A549 (cell line): ENCODE data around the gene KLF3. TPM values are rescaled to one million over a fixed set of nuclear protein-coding genes. Genes with fewer than 3 reads are reported as not detected.
A peak's percentile ranks its signal among the peaks of the same experiment; 100 is the strongest.

Experiments
- ATAC-seq, 2 experiments: fragments of 200-7000 bp in 1 of 2; fragments of >200 bp in 1 of 2; cut with Nextera tagmentation in 1 of 2; cut with Tn5 transposase in 1 of 2; 3 replicates each; pipeline versions ENCODE4 v1.8.0 to v1.9.1; 2018 to 2020; ENCODE audit warnings: mild to moderate bottlenecking in 1 of 2, moderate library complexity in 1 of 2
- CTCF ChIA-PET: fragments of 300-600 bp; sonication (Branson Sonifier 250); formaldehyde crosslinking; extraction: SDS; loops from one replicate; lab custom pipeline; 2021; ENCODE audit warnings: antibody characterized with exemption, inconsistent platforms; lab: Yijun Ruan, JAX
- POLR2A ChIA-PET: fragments of 350-600 bp; formaldehyde crosslinking; extraction: SDS; loops from one replicate; lab custom pipeline; 2021; ENCODE audit warnings: antibody characterized with exemption, inconsistent platforms; lab: Yijun Ruan, JAX
- DNase-seq, 2 experiments: peaks; one replicate each; pipeline versions ENCODE4 v3.0.0 to v3.0.0-alpha.2; 2011 to 2016; ENCODE audit warnings: low read depth in 1 of 2, low spot score in 1 of 2
- FAIRE-seq: peaks from 2 replicates; lab custom pipeline; 2011; peaks lifted over from hg19 to GRCh38; lab: Jason Lieb, UNC
- H3K27ac ChIP-seq, 2 experiments: fragments of >200 bp; sonication (Bioruptor Twin); formaldehyde crosslinking; 3 replicates each; pipeline ENCODE4 v1.5.1; 2016 to 2017
- H3K4me1 ChIP-seq: fragments of >200 bp; sonication (Bioruptor Twin); formaldehyde crosslinking; 3 replicates; pipeline ENCODE4 v1.6.1; 2016
- H3K4me2 ChIP-seq: fragments of >200 bp; sonication (Bioruptor Twin); formaldehyde crosslinking; 3 replicates; pipeline ENCODE4 v1.6.1; 2016
- H3K4me3 ChIP-seq: fragments of >200 bp; sonication (Bioruptor Twin); formaldehyde crosslinking; 3 replicates; pipeline ENCODE4 v1.5.1; 2016
- H3K9me3 ChIP-seq: fragments of >200 bp; sonication (Bioruptor Twin); formaldehyde crosslinking; 3 replicates; pipeline ENCODE4 v1.6.1; 2016
- BCL3 ChIP-seq: fragments of >200 bp; sonication (Bioruptor Twin); formaldehyde crosslinking; IDR thresholded peaks from 3 replicates; pipeline ENCODE4 v1.6.1; 2016
- CBX2 ChIP-seq: fragments of 200-600 bp; sonication (generic); IDR thresholded peaks from 2 replicates; pipeline ENCODE4 v1.6.1; 2016; ENCODE audit warnings: low read depth, mild to moderate bottlenecking, borderline replicate concordance
- CHD4 ChIP-seq: fragments of 200-600 bp; sonication (generic); IDR thresholded peaks from 2 replicates; pipeline ENCODE4 v1.6.1; 2016; ENCODE audit warnings: antibody characterized with exemption, mild to moderate bottlenecking, borderline replicate concordance
- EHMT2 ChIP-seq: fragments of 200-600 bp; sonication (generic); IDR thresholded peaks from 2 replicates; pipeline ENCODE4 v1.6.1; 2016; ENCODE audit warnings: antibody characterized with exemption, low read depth, mild to moderate bottlenecking, moderate library complexity
- EP300 ChIP-seq, 2 experiments: fragments of >200 bp; sonication (Bioruptor Twin); formaldehyde crosslinking; IDR thresholded peaks; 2 replicates in 1 of 2; 3 replicates in 1 of 2; pipeline ENCODE4 v1.6.1; 2016 to 2017
- ESRRA ChIP-seq: fragments of 150-350 bp; IDR thresholded peaks from 2 replicates; pipeline ENCODE4 v1.6.1; 2014; ENCODE audit warnings: mild to moderate bottlenecking, low read length, borderline replicate concordance
- GATA3 ChIP-seq: IDR thresholded peaks from 2 replicates; pipeline ENCODE4 v1.6.1; 2012; ENCODE audit warnings: borderline replicate concordance
- JUN ChIP-seq, 2 experiments: fragments of >200 bp; sonication (Bioruptor Twin); formaldehyde crosslinking; IDR thresholded peaks; 2 replicates in 1 of 2; 3 replicates in 1 of 2; pipeline ENCODE4 v1.6.1; 2016 to 2017
- JUNB ChIP-seq: fragments of >200 bp; sonication (Bioruptor Twin); formaldehyde crosslinking; IDR thresholded peaks from 2 replicates; pipeline ENCODE4 v1.6.1; 2016
- KDM1A ChIP-seq: fragments of 200-600 bp; sonication (generic); IDR thresholded peaks from 2 replicates; pipeline ENCODE4 v1.6.1; 2016; ENCODE audit warnings: low read depth, mild to moderate bottlenecking
- MAZ ChIP-seq: fragments of 150-350 bp; IDR thresholded peaks from 2 replicates; pipeline ENCODE4 v1.6.1; 2014; ENCODE audit warnings: antibody characterized with exemption, low read depth, low read length, borderline replicate concordance
- MYC ChIP-seq: IDR thresholded peaks from 2 replicates; pipeline ENCODE4 v1.6.1; 2012; ENCODE audit warnings: mild to moderate bottlenecking, inconsistent platforms, low read length, improper control_type of control experiment, borderline replicate concordance
- NPAS2 ChIP-seq: fragments of 250-450 bp; sonication (Bioruptor Pico); IDR thresholded peaks from 2 replicates; pipeline ENCODE4 v1.8.0; 2022; ENCODE audit warnings: mild to moderate bottlenecking, moderate library complexity, borderline replicate concordance
- PHF8 ChIP-seq: fragments of 200-600 bp; sonication (generic); IDR thresholded peaks from 2 replicates; pipeline ENCODE4 v1.6.1; 2016; ENCODE audit warnings: low read depth, mild to moderate bottlenecking, antibody characterized with exemption, moderate library complexity, borderline replicate concordance
- POLR2A ChIP-seq: IDR thresholded peaks from 2 replicates; pipeline ENCODE4 v1.6.1; 2012; ENCODE audit warnings: mild to moderate bottlenecking, low read length
- POLR2AphosphoS2 ChIP-seq: conservative IDR thresholded peaks from 2 replicates; pipeline ENCODE4 v1.6.1; 2012; ENCODE audit warnings: low read length, improper control_type of control experiment, inconsistent platforms
- RAD21 ChIP-seq, 2 experiments: fragments of >200 bp in 1 of 2; sonication (Bioruptor Twin) in 1 of 2; formaldehyde crosslinking in 1 of 2; IDR thresholded peaks in 1 of 2; conservative IDR thresholded peaks in 1 of 2; 2 replicates in 1 of 2; 3 replicates in 1 of 2; pipeline ENCODE4 v1.6.1; 2012 to 2018; ENCODE audit warnings: inconsistent platforms in 1 of 2
- RCOR1 ChIP-seq: fragments of 150-350 bp; IDR thresholded peaks from 2 replicates; pipeline ENCODE4 v1.6.1; 2014; ENCODE audit warnings: antibody characterized with exemption, low read length, low read depth
- REST ChIP-seq: fragments of 200-600 bp; sonication (generic); IDR thresholded peaks from 2 replicates; pipeline ENCODE4 v1.6.1; 2016; ENCODE audit warnings: antibody characterized with exemption, mild to moderate bottlenecking, moderate library complexity
- RFX5 ChIP-seq: fragments of 450-650 bp; IDR thresholded peaks from 2 replicates; pipeline ENCODE4 v1.7.1; 2014; ENCODE audit warnings: antibody characterized with exemption, mild to moderate bottlenecking, moderate library complexity
- RNF2 ChIP-seq: fragments of 200-600 bp; sonication (generic); IDR thresholded peaks from 2 replicates; pipeline ENCODE4 v1.6.1; 2016; ENCODE audit warnings: low read depth, mild to moderate bottlenecking, antibody characterized with exemption, moderate library complexity, borderline replicate concordance
- SMC3 ChIP-seq: fragments of >200 bp; sonication (Bioruptor Twin); formaldehyde crosslinking; IDR thresholded peaks from 3 replicates; pipeline ENCODE4 v1.6.1; 2018; ENCODE audit warnings: inconsistent platforms
- TFCP2L1 ChIP-seq: fragments of 250-450 bp; sonication (Bioruptor Pico); IDR thresholded peaks from 2 replicates; pipeline ENCODE4 v1.5.0; 2021; ENCODE audit warnings: mild to moderate bottlenecking
- ZFP36 ChIP-seq: fragments of 450-650 bp; IDR thresholded peaks from 2 replicates; pipeline ENCODE4 v1.6.1; 2014; ENCODE audit warnings: borderline replicate concordance; ENCODE audit not compliant: partially characterized antibody
- WGBS: methylation state at CpG from one replicate; pipeline ENCODE4 v1.1.6; 2017; ENCODE audit errors: missing lambda C conversion rate; 5-methylcytosine and 5-hydroxymethylcytosine counted together
- polyA minus RNA-seq: library from RNA; depleted of rRNA, polyadenylated mRNA; stranded (reverse); fragments of >200 nt; gene quantifications from 2 replicates; pipeline ENCODE4 v1.2.3, GENCODE V29; 2011; rRNA and poly(A)+ RNA removed
- polyA plus RNA-seq, 4 experiments: library from polyadenylated mRNA; depleted of rRNA in 3 of 4; stranded (reverse); fragments of >200 nt; fragmentation: RNase III in 1 of 4; extraction: RNeasy Plus Mini Kit Qiagen cat#74134 plus additional on column Dnase treatment in 1 of 4; gene quantifications; 2 replicates in 3 of 4; 3 replicates in 1 of 4; pipeline ENCODE4 v1.2.3, GENCODE V29; 2011 to 2017

The KLF3 gene
- 26.9 and 29.6 TPM in 2 replicates for polyA plus RNA-seq (2011; rRNA removed)
- polyA plus RNA-seq (2012; cell fraction: cytosol; rRNA removed), result 6.3 and 7.6 TPM in 2 replicates
- polyA plus RNA-seq (2012; cell fraction: nucleus; rRNA removed), result 7.1 and 8.2 TPM in 2 replicates
- polyA plus RNA-seq (2017; fragmentation: RNase III; extraction: RNeasy Plus Mini Kit Qiagen cat#74134 plus additional on column Dnase treatment), result 10.5 to 11.6 TPM (median 11.2 TPM) in 3 replicates
- polyA minus RNA-seq, result 45.3 and 45.8 TPM in 2 replicates

GRCh38 chr4:38663801-38664705 is at the start of gene KLF3:
KLF3 (plus strand) TSS chr4:38664199; CDS start chr4:38680626, 16,427 bp downstream.
- Histone ChIP-seq H3K9me3 (no peaks in the 10 kb centered on the region), H3K27ac (peak within 1 kb of the TSS; percentile 99), H3K4me2 (peak within 1 kb of the TSS; percentile 99), H3K4me1 (peaks cover 22% of the 10 kb centered on the region), H3K4me3 (peak within 1 kb of the TSS; percentile 98)
- FAIRE-seq (no peak), DNase-seq (peak; percentile 63 to 83), ATAC-seq (peak; percentile 70 to 72)
- TF ChIP-seq MAZ (0 out of 2 replicates have a peak, but pooled peaks have one; percentile 42), JUN (IDR thresholded peaks at IDR 0.05) (peak; percentile 7 to 64; a peak in 3 of 5 replicates), RFX5 (no peak), RAD21 (conservative IDR thresholded peaks at IDR 0.05 in 1 of 2, IDR thresholded peaks at IDR 0.05 in 1 of 2) (0 out of 5 replicates have a peak, but pooled peaks of 1 of the 2 experiments have one; percentile 16), BCL3 (peak; percentile 11; the same call in 1 of the 3 replicates), GATA3 (no peak), KDM1A (no peak), POLR2A (peak; percentile 26; the same call in 1 of the 2 replicates), POLR2AphosphoS2 (no peak), PHF8 (peak; percentile 58; the same call in 1 of the 2 replicates), EP300 (IDR thresholded peaks at IDR 0.05) (peak in 1 of 2 experiments; percentile 23; a peak in 1 of 5 replicates), CBX2 (no peak)
- POLR2A ChIA-PET, result no interaction called here
- CTCF ChIA-PET, result no interaction called here
- no CpG with 5 or more reads among the region's 110 CpGs for WGBS

DNA sequence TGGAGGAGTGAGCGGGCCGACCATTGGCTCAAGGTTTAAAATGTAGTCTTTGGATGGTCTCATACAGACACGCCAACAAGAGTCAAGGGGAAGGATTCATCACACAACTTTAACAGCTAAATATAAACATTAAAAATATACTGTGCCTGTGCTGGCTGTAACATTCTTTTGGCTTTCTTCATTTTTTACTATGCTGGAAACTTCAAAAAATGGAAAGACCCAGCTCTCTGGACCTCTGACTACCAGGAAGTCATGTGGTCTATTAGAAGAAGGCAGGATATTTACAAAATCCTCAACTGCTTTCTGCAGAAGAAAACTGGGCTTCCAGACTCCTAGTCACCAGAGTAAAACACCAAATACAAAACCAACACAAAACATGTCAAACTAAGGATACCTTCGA is 49.8 kb upstream of the KLF3 start:
- no peak for TF ChIP-seq TFCP2L1 (CRISPR knock-in tag)
- no peak for TF ChIP-seq MYC
- no peak for TF ChIP-seq POLR2A
- no peak for TF ChIP-seq ZFP36
- no peak for TF ChIP-seq NPAS2
- no peak for TF ChIP-seq JUNB
- no peak for TF ChIP-seq EHMT2
- TF ChIP-seq POLR2AphosphoS2, result no peak
- no peak for TF ChIP-seq ESRRA
- no peak for TF ChIP-seq CHD4
- TF ChIP-seq SMC3, result no peak
- TF ChIP-seq RNF2, result no peak
- no peak for TF ChIP-seq RCOR1
- no peak for TF ChIP-seq REST
- TF ChIP-seq JUN (IDR thresholded peaks at IDR 0.05), result no peak
- ATAC-seq (no peak), DNase-seq (no peak), FAIRE-seq (no peak)
- H3K4me3 ChIP-seq, result no peak overlapping the region
- no peaks in the 10 kb centered on the region for H3K9me3 ChIP-seq
- no peaks in the 10 kb centered on the region for H3K4me1 ChIP-seq
- no peak overlapping the region for H3K27ac ChIP-seq
- ChIA-PET POLR2A (no interaction called here), CTCF (no interaction called here)
- WGBS, result 88% methylated on average over 4 of the region's 4 CpGs
- H3K4me2 ChIP-seq, result no peak overlapping the region
